PC-3 (cell line): Measurements from ENCODE around the gene TNFRSF6B. TPM values are rescaled to one million over a fixed set of nuclear protein-coding genes. Genes with fewer than 3 reads are reported as not detected.
"Not testable (repeated sequence)": the region's sequence is repeated elsewhere in the genome, so short reads cannot be mapped to it uniquely, and the experiment has no call there.

Source experiments
- ATAC-seq: fragments of 200-7000 bp; cut with Tn5 transposase; 2 replicates; pipeline ENCODE4 v1.9.1; 2020; ENCODE audit warnings: mild to moderate bottlenecking, moderate library complexity
- Bru-seq: library from RNA; stranded (reverse); fragments of 400-500 nt; gene quantifications from one replicate; lab custom pipeline; 2021; lab: Mats Ljungman, UMichigan
- BruChase-seq, 2 experiments: library from RNA; stranded (reverse); fragments of 400-500 nt; gene quantifications; one replicate each; lab custom pipeline; 2021; lab: Mats Ljungman, UMichigan
- BruUV-seq: library from RNA; stranded (reverse); fragments of 400-500 nt; replicated peaks from 2 replicates; lab custom pipeline; 2021; lab: Mats Ljungman, UMichigan
- CTCF ChIA-PET: fragments of 300-600 bp; sonication (Branson Sonifier 250); formaldehyde crosslinking; loops from one replicate; lab custom pipeline; 2022; ENCODE audit warnings: antibody characterized with exemption; lab: Charles Lee
- POLR2A ChIA-PET: fragments of 300-600 bp; sonication (Branson Sonifier 250); formaldehyde crosslinking; loops from one replicate; lab custom pipeline; 2022; ENCODE audit warnings: antibody characterized with exemption; ENCODE audit not compliant: unreplicated experiment; lab: Charles Lee
- DNase-seq: peaks from one replicate; pipeline ENCODE4 v3.0.0-alpha.2; 2015
- H2AFZ ChIP-seq: fragments of 300-600 bp; sonication (generic); 2 replicates; pipeline ENCODE4 v1.6.0; 2016; ENCODE audit warnings: antibody characterized with exemption, low read length
- H3F3A ChIP-seq: fragments of 300-600 bp; sonication (generic); one replicate; pipeline ENCODE4 v1.6.0; 2017; ENCODE audit warnings: antibody characterized with exemption, low read length, control low read depth, mild to moderate bottlenecking; ENCODE audit not compliant: unreplicated experiment
- H3K27ac ChIP-seq: fragments of 300-600 bp; sonication (generic); 2 replicates; pipeline ENCODE4 v1.5.1; 2016; ENCODE audit warnings: mild to moderate bottlenecking, low read length
- H3K27me3 ChIP-seq: fragments of 300-600 bp; sonication (generic); 2 replicates; pipeline ENCODE4 v1.6.1; 2016; ENCODE audit warnings: low read length, mixed read lengths
- H3K36me3 ChIP-seq: fragments of 300-600 bp; sonication (generic); 2 replicates; pipeline ENCODE4 v1.6.1; 2016; ENCODE audit warnings: low read depth, mixed run types, low read length, mixed read lengths
- H3K4me1 ChIP-seq: fragments of 300-600 bp; sonication (generic); 2 replicates; pipeline ENCODE4 v1.5.1; 2016; ENCODE audit warnings: low read length; ENCODE audit not compliant: insufficient read depth
- H3K4me2 ChIP-seq: fragments of 300-600 bp; sonication (generic); 2 replicates; pipeline ENCODE4 v1.6.0; 2016; ENCODE audit warnings: low read length
- H3K4me3 ChIP-seq: fragments of 300-600 bp; sonication (generic); 2 replicates; pipeline ENCODE4 v1.5.1; 2016; ENCODE audit warnings: mild to moderate bottlenecking, low read length, mixed read lengths
- H3K79me2 ChIP-seq: fragments of 300-600 bp; sonication (generic); 2 replicates; pipeline ENCODE4 v1.6.1; 2017; ENCODE audit warnings: low read length, mixed read lengths
- H3K9ac ChIP-seq: fragments of 300-600 bp; sonication (generic); 2 replicates; pipeline ENCODE4 v1.6.0; 2016; ENCODE audit warnings: mild to moderate bottlenecking, low read length
- H3K9me2 ChIP-seq: fragments of 300-600 bp; sonication (generic); replicated peaks from 2 replicates; pipeline ENCODE4 v1.6.1; 2016; ENCODE audit warnings: mixed run types, low read length, mixed read lengths
- H3K9me3 ChIP-seq: fragments of 300-600 bp; sonication (generic); 2 replicates; pipeline ENCODE4 v1.6.1; 2016; ENCODE audit warnings: low read length, mixed read lengths
- H4K20me1 ChIP-seq: fragments of 300-600 bp; sonication (generic); 2 replicates; pipeline ENCODE4 v1.6.1; 2016; ENCODE audit warnings: low read length, mixed read lengths
- CTCF ChIP-seq: fragments of 300-600 bp; sonication (generic); conservative IDR thresholded peaks from 2 replicates; pipeline ENCODE4 v1.5.1; 2017; ENCODE audit warnings: antibody characterized with exemption, low read depth, mild to moderate bottlenecking, low read length
- EZH2 ChIP-seq: fragments of 300-600 bp; sonication (generic); IDR thresholded peaks from one replicate; pipeline ENCODE4 v1.6.1; 2017; ENCODE audit warnings: antibody characterized with exemption, mild to moderate bottlenecking, low read length; ENCODE audit not compliant: unreplicated experiment
- EZH2phosphoT487 ChIP-seq: fragments of 300-600 bp; sonication (generic); IDR thresholded peaks from 2 replicates; pipeline ENCODE4 v1.6.1; 2018; ENCODE audit warnings: mild to moderate bottlenecking, antibody characterized with exemption, low read length, borderline replicate concordance
- intact Hi-C: fragments of 100-400 bp; cut with micrococcal nuclease; formaldehyde crosslinking; loops from 2 replicates; pipeline ENCODE4 v1.9.0; 2023
- long read RNA-seq: library from polyadenylated mRNA; unstranded; transcript quantifications from one replicate; pipeline ENCODE4 v2.0.0, GENCODE V29; 2021; ENCODE audit not compliant: unreplicated experiment
- total RNA-seq: library from RNA; depleted of rRNA; stranded (reverse); fragments of >200 nt; gene quantifications from 2 replicates; pipeline ENCODE4 v1.2.3, GENCODE V29; 2014; rRNA removed

The TNFRSF6B gene
- 41.6 and 59.0 TPM in 2 replicates for total RNA-seq
- percentile 92 among the genes with signal in this experiment for Bru-seq, nascent RNA
- percentile 78 among the genes with signal in this experiment for BruChase-seq, experiment 1, labeled RNA remaining after a 6-hour chase
- percentile 60 among the genes with signal in this experiment for BruChase-seq, experiment 2, labeled RNA remaining after a 2-hour chase
- long read RNA-seq, transcript TNFRSF6B-201 (3 exons, 1,141 nt) = major isoform, 45 of 68 reads
- long read RNA-seq, partial matches to known transcripts = 0 of 68 reads
- long read RNA-seq, other reads (novel, unspliced or antisense) = 23 of 68 reads

GRCh38 chr20:63696628-63697356 is at the start of gene TNFRSF6B:
Gene TNFRSF6B, plus strand, starts transcription at chr20:63696652. Its CDS starts 116 bp downstream, at chr20:63696768.
- Histone ChIP-seq H3K4me1 (peaks cover 39% of the 10 kb centered on the region), H3K4me3 (peak within 1 kb of the TSS; percentile 63), H3K9me3 (no peaks in the 10 kb centered on the region), H3F3A (no peaks in the 10 kb centered on the region), H3K4me2 (peak within 1 kb of the TSS; percentile 89), H3K9ac (peak within 1 kb of the TSS; percentile 79), H2AFZ (no peak within 1 kb of the TSS), H3K36me3 (0 out of 2 replicates have a peak, but pooled peaks cover 4% of the 10 kb centered on the region), H4K20me1 (no peaks in the 10 kb centered on the region), H3K27me3 (no peaks in the 10 kb centered on the region), H3K27ac (peak within 1 kb of the TSS; percentile 45), H3K9me2 (no peaks in the 10 kb centered on the region), H3K79me2 (0 out of 2 replicates have a peak, but pooled peaks cover 7% of the 10 kb centered on the region)
- CTCF ChIA-PET = interaction anchor here (0.5 to 1.0 kb wide), 3 partner anchors 55 to 159 kb away, joined by 3 to 4 read pairs (median 3); no protein-coding TSS in a partner anchor
- DNase-seq (peak; percentile 20), ATAC-seq (peak; percentile 13)
- POLR2A ChIA-PET = no interaction called here
- TF ChIP-seq CTCF (0 out of 2 replicates have a peak, but pooled peaks have one; percentile 8), EZH2phosphoT487 (no peak), EZH2 (no peak)
- BruUV-seq = TSS peak; percentile 42
- intact Hi-C loops = no loop called here

DNA sequence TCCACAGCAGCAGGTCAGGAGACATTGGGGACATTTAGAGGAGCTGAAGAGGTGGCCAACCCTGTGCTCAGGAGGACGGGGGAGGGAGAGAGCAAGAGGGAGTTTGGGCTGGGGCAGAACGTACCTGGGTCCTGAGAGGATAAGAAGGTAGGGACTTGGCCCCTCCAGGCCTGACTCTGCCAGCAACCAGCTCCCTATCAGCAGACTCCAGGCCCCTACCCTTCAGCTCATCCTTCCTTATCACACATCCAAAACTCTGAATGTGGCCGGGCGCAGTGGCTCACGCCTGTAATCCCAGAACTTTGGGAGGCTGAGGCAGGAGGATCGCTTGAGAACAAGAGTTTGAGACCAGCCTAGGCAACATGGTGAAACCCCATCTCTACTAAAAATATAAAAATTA is 48.3 kb upstream of the TNFRSF6B start:
- ChIA-PET POLR2A (no interaction called here), CTCF (no interaction called here)
- intact Hi-C loops = no loop called here
- no peak overlapping the region for H3K4me3 ChIP-seq
- H3K9me2 ChIP-seq = no peaks in the 10 kb centered on the region
- H2AFZ ChIP-seq = no peak overlapping the region
- DNase-seq (no peak), ATAC-seq (no peak)
- H3F3A ChIP-seq = no peaks in the 10 kb centered on the region
- no peaks in the 10 kb centered on the region for H4K20me1 ChIP-seq
- H3K79me2 ChIP-seq = no peaks in the 10 kb centered on the region
- H3K9ac ChIP-seq = no peak overlapping the region
- no peaks in the 10 kb centered on the region for H3K9me3 ChIP-seq
- TF ChIP-seq EZH2phosphoT487 (no peak), EZH2 (no peak)
- H3K4me2 ChIP-seq = no peak overlapping the region
- H3K36me3 ChIP-seq = no peaks in the 10 kb centered on the region
- peaks cover 14% of the 10 kb centered on the region for H3K27me3 ChIP-seq
- peaks cover 11% of the 10 kb centered on the region for H3K4me1 ChIP-seq
- no peak overlapping the region for H3K27ac ChIP-seq
- no TSS peak for BruUV-seq

- ATAC-seq = no peak
- TF ChIP-seq CTCF (no peak), EZH2phosphoT487 (no peak), EZH2 (no peak)
- BruUV-seq = no TSS peak
Observed at GRCh38 chr20:63648895-63649589, 47.4 kb upstream of the TNFRSF6B start.

GRCh38 chr20:63650486-63650885 is 46.0 kb upstream of the TNFRSF6B start:
- CTCF ChIA-PET = interaction anchor here (0.6 kb wide), 1 partner anchor 23 kb away, joined by 10 read pairs; no protein-coding TSS in a partner anchor
- POLR2A ChIA-PET, H3K9me3 ChIP-seq, BruUV-seq, H3K4me3 ChIP-seq, DNase-seq, H3K36me3 ChIP-seq, H4K20me1 ChIP-seq, H3K4me2 ChIP-seq, H3K79me2 ChIP-seq, H3K9me2 ChIP-seq, intact Hi-C loops, ATAC-seq, H2AFZ ChIP-seq, H3F3A ChIP-seq, H3K27ac ChIP-seq, H3K9ac ChIP-seq: not testable (repeated sequence)
- H3K27me3 ChIP-seq = peaks cover 14% of the 10 kb centered on the region
- H3K4me1 ChIP-seq = peaks cover 11% of the 10 kb centered on the region

More at GRCh38 chr20:63648895-63649589, 47.4 kb upstream of the TNFRSF6B start:
- Histone ChIP-seq H3K9me3 (no peaks in the 10 kb centered on the region), H2AFZ (no peak overlapping the region), H3K4me3 (no peak overlapping the region), H3K36me3 (no peaks in the 10 kb centered on the region), H3F3A (no peaks in the 10 kb centered on the region), H3K4me1 (peaks cover 11% of the 10 kb centered on the region), H3K4me2 (no peak overlapping the region), H4K20me1 (no peaks in the 10 kb centered on the region), H3K9ac (no peak overlapping the region), H3K27ac (no peak overlapping the region), H3K9me2 (no peaks in the 10 kb centered on the region), H3K79me2 (no peaks in the 10 kb centered on the region), H3K27me3 (peaks cover 14% of the 10 kb centered on the region)
- no peak for DNase-seq
- ChIA-PET POLR2A (interaction anchor here (0.7 kb wide), 1 partner anchor 118 kb away, joined by 4 read pairs; no protein-coding TSS in a partner anchor), CTCF (no interaction called here)
- intact Hi-C loops = no loop called here
